Measurements from ENCODE around the gene RNF150. TPM values are rescaled to one million over a fixed set of nuclear protein-coding genes. Genes with fewer than 3 reads are reported as not detected.
A peak's percentile ranks its signal among the peaks of the same experiment; 100 is the strongest.

RNF150 gene
- total and polyA plus RNA-seq, 2 of the 4 experiments (the other 2 are of a cell fraction): 6.2 to 18.1 TPM

- H2AFZ ChIP-seq (replicated peaks; ENCODE audit: low read length, poor library complexity): no peak overlapping the region
- no peak overlapping the region for H4K91ac ChIP-seq (ENCODE audit: insufficient read depth, low read depth, low read length)
- H3K36me3 ChIP-seq (ENCODE audit: control insufficient read depth, insufficient read depth, low read length): no peaks in the 10 kb centered on the region
- POLR2A ChIA-PET (ENCODE audit: unreplicated experiment): no interaction called here
- peaks cover 20% of the 10 kb centered on the region for H3K27me3 ChIP-seq (ENCODE audit: control insufficient read depth, insufficient read depth, low read length)
- H2BK20ac ChIP-seq (ENCODE audit: low read depth, low read length): no peak overlapping the region
- in situ Hi-C loops (cut with MboI; ENCODE audit: low sequenced_read_pairs) (no loop called here), dilution Hi-C loops (cut with HindIII; ENCODE audit: low sequenced_read_pairs, unreplicated experiment) (no loop called here), intact Hi-C loops (cut with micrococcal nuclease) (no loop called here)
- H3K4ac ChIP-seq (ENCODE audit: low read depth, low read length): no peak overlapping the region
- no peak overlapping the region for H3K4me2 ChIP-seq (ENCODE audit: low read depth, low read length)
- no peaks in the 10 kb centered on the region for H3K79me1 ChIP-seq (ENCODE audit: low read depth in 1 of 2, low read length in 2 of 2)
- no peak overlapping the region for H2BK15ac ChIP-seq (ENCODE audit: low read depth, low read length)
- no peak overlapping the region for H3K56ac ChIP-seq (ENCODE audit: extremely low read depth, insufficient read depth, low read length)
- no peak overlapping the region for H3K4me3 ChIP-seq (ENCODE audit: insufficient read depth, low read depth, low read length)
- CTCF ChIA-PET: no interaction called here
- H3K18ac ChIP-seq (ENCODE audit: low read depth, low read length): no peak overlapping the region
- no peak overlapping the region for H4K8ac ChIP-seq (ENCODE audit: low read depth in 2 of 2, low read length in 2 of 2)
- no peak for DNase-seq
- H2BK120ac ChIP-seq (ENCODE audit: low read depth, low read length): no peak overlapping the region
- no peak overlapping the region for H3K23ac ChIP-seq (ENCODE audit: low read depth, low read length)
- no peaks in the 10 kb centered on the region for H3K4me1 ChIP-seq (ENCODE audit: control insufficient read depth, insufficient read depth, low read length)
- no peak for ATAC-seq (ENCODE audit: low read depth)
- WGBS, 2 experiments (ENCODE audit: extremely low coverage in 2 of 2, insufficient read length in 1 of 2): no CpG with 5 or more reads among the region's 1 CpG
- no peak overlapping the region for H3K27ac ChIP-seq (ENCODE audit: insufficient read depth, low read length)
- H2AK9ac ChIP-seq (replicated peaks; ENCODE audit: low read depth, low read length, poor library complexity): no peak overlapping the region
- H3K9ac ChIP-seq (ENCODE audit: low read depth, low read length): no peak overlapping the region
- no peak overlapping the region for H2BK5ac ChIP-seq (ENCODE audit: low read depth, low read length, poor library complexity, severe bottlenecking)
- H4K20me1 ChIP-seq (ENCODE audit: insufficient read depth, low read length): no peaks in the 10 kb centered on the region
- H3K9me1 ChIP-seq (ENCODE audit: insufficient read depth, low read length): no peaks in the 10 kb centered on the region
- TF ChIP-seq MAFK (IDR thresholded peaks at IDR 0.05; ENCODE audit: low read depth, low read length) (peak; percentile 66; the same call in 1 of the 2 replicates), RAD21 (IDR thresholded peaks at IDR 0.05; ENCODE audit: low read length) (no peak), RCOR1 (IDR thresholded peaks at IDR 0.05; ENCODE audit: insufficient replicate concordance, low read length) (no peak), NFE2L2 (IDR thresholded peaks at IDR 0.05; ENCODE audit: low read depth, low read length) (no peak)
- BruUV-seq (replicated peaks): no TSS peak
- H3K14ac ChIP-seq (replicated peaks; ENCODE audit: low read depth, low read length): no peak overlapping the region
- H4K5ac ChIP-seq (ENCODE audit: low read depth, low read length): no peak overlapping the region
- H2AK5ac ChIP-seq (ENCODE audit: low read depth, low read length): no peak overlapping the region
- no peaks in the 10 kb centered on the region for H3K9me3 ChIP-seq (ENCODE audit: control insufficient read depth, insufficient read depth, low read length)
These were observed 314.8 kb downstream of the RNF150 start for GRCh38 chr4:140818433-140818832.
